Measurements from ENCODE around the gene PRLHR.

GRCh38 chr10:118568327-118568848 is 27.1 kb downstream of the PRLHR start:
- no peak for TF ChIP-seq EP300 (IDR thresholded peaks at IDR 0.05)
- TF ChIP-seq CTCF (IDR thresholded peaks at IDR 0.05), result peak; percentile 33 to 82 (median 71)
- no peak for TF ChIP-seq POLR2A (IDR thresholded peaks at IDR 0.05)
- no peak for TF ChIP-seq POLR2AphosphoS5 (IDR thresholded peaks at IDR 0.05)

Measured in upper lobe of left lung (tissue), 4 donors.